ENCODE measurements around the gene VPS13D. TPM values are rescaled to one million over a fixed set of nuclear protein-coding genes. Genes with fewer than 3 reads are reported as not detected.

The VPS13D gene
- total RNA-seq, 1 donor from 2014 or later, result 33.6 TPM

- Mint-ChIP-seq H3K27ac (no peak overlapping the region), H3K4me3 (no peak overlapping the region), H3K4me1 (ENCODE audit: low read depth) (no peaks in the 10 kb centered on the region), H3K36me3 (ENCODE audit: low read depth) (no peaks in the 10 kb centered on the region), H3K9me3 (no peaks in the 10 kb centered on the region), H3K27me3 (ENCODE audit: insufficient read depth) (peaks cover 2% of the 10 kb centered on the region)
- intact Hi-C loops (cut with micrococcal nuclease), result no loop called here
- no peak for DNase-seq (ENCODE audit: low spot score)
These were observed 325.9 kb downstream of the VPS13D start for GRCh38 chr1:12555411-12556367.

- Mint-ChIP-seq H3K36me3 (ENCODE audit: low read depth) (no peaks in the 10 kb centered on the region), H3K4me1 (ENCODE audit: low read depth) (no peaks in the 10 kb centered on the region), H3K27ac (no peak overlapping the region), H3K4me3 (no peak overlapping the region), H3K9me3 (no peaks in the 10 kb centered on the region), H3K27me3 (ENCODE audit: insufficient read depth) (peaks cover 2% of the 10 kb centered on the region)
- intact Hi-C loops (cut with micrococcal nuclease), result no loop called here
- no peak for DNase-seq (ENCODE audit: low spot score)
These were observed 326.6 kb downstream of the VPS13D start for GRCh38 chr1:12556368-12556930.

- H3K27me3 Mint-ChIP-seq (ENCODE audit: insufficient read depth), result peaks cover 2% of the 10 kb centered on the region
- peaks cover 2% of the 10 kb centered on the region for H3K9me3 Mint-ChIP-seq
- DNase-seq (ENCODE audit: low spot score), result no peak
- intact Hi-C loops (cut with micrococcal nuclease), result no loop called here
- no peaks in the 10 kb centered on the region for H3K4me1 Mint-ChIP-seq (ENCODE audit: low read depth)
- no peak overlapping the region for H3K4me3 Mint-ChIP-seq
- H3K27ac Mint-ChIP-seq, result no peak overlapping the region
- H3K36me3 Mint-ChIP-seq (ENCODE audit: low read depth), result peaks cover under 1% of the 10 kb centered on the region
These were observed 327.4 kb downstream of the VPS13D start for GRCh38 chr1:12556957-12557935.

GRCh38 chr1:12561121-12561520 is 331.3 kb downstream of the VPS13D start:
- H3K27me3 Mint-ChIP-seq (ENCODE audit: insufficient read depth), result no peaks in the 10 kb centered on the region

More at GRCh38 chr1:12561121-12561520, 331.3 kb downstream of the VPS13D start:
- DNase-seq (ENCODE audit: low spot score), result no peak
- H3K4me3 Mint-ChIP-seq, result no peak overlapping the region
- peaks cover 30% of the 10 kb centered on the region for H3K9me3 Mint-ChIP-seq
- H3K27ac Mint-ChIP-seq, result no peak overlapping the region
- no peaks in the 10 kb centered on the region for H3K4me1 Mint-ChIP-seq (ENCODE audit: low read depth)
- peaks cover 21% of the 10 kb centered on the region for H3K36me3 Mint-ChIP-seq (ENCODE audit: low read depth)
- intact Hi-C loops (cut with micrococcal nuclease), result no loop called here

Other genes starting within 250 kb of the VPS13D start
- gene MFN2, start 249.6 kb upstream of the VPS13D start, total RNA-seq, result 88.1 and 95.4 TPM in 2 replicates
- 74.9 and 75.3 TPM in 2 replicates for gene MIIP, start 210.5 kb upstream of the VPS13D start, total RNA-seq
- gene TNFRSF8, start 166.7 kb upstream of the VPS13D start, total RNA-seq, result 26.9 and 27.9 TPM in 2 replicates
- 211 and 213 TPM in 2 replicates for gene TNFRSF1B, start 63.0 kb upstream of the VPS13D start, total RNA-seq

All from activated T-helper 1 cell treated with anti-CD3 and anti-CD28 coated beads, Interleukin-12 subunit alpha, Interleukin-12 subunit beta, Interleukin-2, Interleukin-4 antibody, amounts not matched to agents 30 ng/mL and 10 ng/mL and 1 ng/mL, durations not matched to agents 14 hours and 24 hours and 36 hours (primary cell).